Left colon (tissue), 2 donors: ENCODE data around the gene LRRC37B. TPM values are rescaled to one million over a fixed set of nuclear protein-coding genes. Genes with fewer than 3 reads are reported as not detected.
"Not testable (repeated sequence)": the region's sequence is repeated elsewhere in the genome, so short reads cannot be mapped to it uniquely, and the experiment has no call there.

Experiments used
- ATAC-seq: fragments of 200-7000 bp; cut with Tn5 transposase; one replicate; pipeline ENCODE4 v1.9.1; 2020; ENCODE audit warnings: mild to moderate bottlenecking, moderate library complexity
- DNase-seq, 2 donors: peaks; one replicate each; pipeline ENCODE4 v3.0.0-alpha.2; 2020
- intact Hi-C, 2 donors: fragments of 100-400 bp; cut with DNase I in 1 of 2; cut with micrococcal nuclease in 1 of 2; formaldehyde crosslinking; loops; one replicate each; pipeline versions ENCODE4 v1.11.2 to v1.14.0; 2022; cut with DNase I, micrococcal nuclease
- long read RNA-seq: library from polyadenylated mRNA; unstranded; transcript quantifications from one replicate; pipeline ENCODE4 v2.0.0, GENCODE V29; 2021
- total RNA-seq, 2 donors: library from RNA; stranded (reverse); fragmentation: NEBNext Ultra II Directional; extraction: Animal tissue kit (Norgen Biotek cat#: 25700); gene quantifications; one replicate each; pipeline ENCODE4 v1.2.1, GENCODE V29; 2021
- donor health status: DM: no; HTN: no; CAD: no.
- donor health status: DM: yes; HTN: yes; CAD: no.

LRRC37B gene
- total RNA-seq, result 10 to 100 TPM; 11.3 to 14.2 TPM
- long read RNA-seq, partial matches to known transcripts, result 0 of 1 reads
- long read RNA-seq, other reads (novel, unspliced or antisense), result 0 of 1 reads

GRCh38 chr17:32006957-32007462 lies at the start of gene LRRC37B:
Gene LRRC37B, plus strand, starts transcription at chr17:32007383. Its CDS starts 14,010 bp downstream, at chr17:32021393.
- intact Hi-C loops, result no loop called here
- peak; percentile 79 to 92 for DNase-seq
- ATAC-seq, result peak; percentile 94

GRCh38 chr17:31964131-31964530 lies 43.1 kb upstream of the LRRC37B start:
- ATAC-seq, DNase-seq, intact Hi-C loops: not testable (repeated sequence)

GRCh38 chr17:31967648-31968047 lies 39.5 kb upstream of the LRRC37B start:
- ATAC-seq, result no peak
- DNase-seq, result no peak
- intact Hi-C loops, result no loop called here

DNA sequence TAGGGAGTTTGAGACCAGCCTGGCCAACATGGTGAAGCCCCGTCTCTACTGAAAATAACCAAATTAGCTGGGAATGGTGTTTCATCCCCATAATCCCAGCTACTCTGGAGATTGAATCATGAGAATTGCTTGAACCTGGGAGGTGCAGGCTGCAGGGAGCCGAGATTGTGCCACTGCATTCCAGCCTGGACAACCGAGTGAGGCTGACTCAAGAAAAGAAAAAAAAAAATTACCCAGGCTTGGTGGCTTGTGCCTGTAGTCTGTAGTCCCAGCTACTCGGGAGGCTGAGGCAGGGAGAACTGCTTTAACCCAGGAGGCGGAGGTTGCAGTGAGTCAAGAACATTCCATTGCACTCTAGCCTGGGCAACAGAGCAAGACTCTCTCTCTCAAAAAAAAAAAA lies 36.8 kb upstream of the LRRC37B start:
- intact Hi-C loops, DNase-seq, ATAC-seq: not testable (repeated sequence)

DNA sequence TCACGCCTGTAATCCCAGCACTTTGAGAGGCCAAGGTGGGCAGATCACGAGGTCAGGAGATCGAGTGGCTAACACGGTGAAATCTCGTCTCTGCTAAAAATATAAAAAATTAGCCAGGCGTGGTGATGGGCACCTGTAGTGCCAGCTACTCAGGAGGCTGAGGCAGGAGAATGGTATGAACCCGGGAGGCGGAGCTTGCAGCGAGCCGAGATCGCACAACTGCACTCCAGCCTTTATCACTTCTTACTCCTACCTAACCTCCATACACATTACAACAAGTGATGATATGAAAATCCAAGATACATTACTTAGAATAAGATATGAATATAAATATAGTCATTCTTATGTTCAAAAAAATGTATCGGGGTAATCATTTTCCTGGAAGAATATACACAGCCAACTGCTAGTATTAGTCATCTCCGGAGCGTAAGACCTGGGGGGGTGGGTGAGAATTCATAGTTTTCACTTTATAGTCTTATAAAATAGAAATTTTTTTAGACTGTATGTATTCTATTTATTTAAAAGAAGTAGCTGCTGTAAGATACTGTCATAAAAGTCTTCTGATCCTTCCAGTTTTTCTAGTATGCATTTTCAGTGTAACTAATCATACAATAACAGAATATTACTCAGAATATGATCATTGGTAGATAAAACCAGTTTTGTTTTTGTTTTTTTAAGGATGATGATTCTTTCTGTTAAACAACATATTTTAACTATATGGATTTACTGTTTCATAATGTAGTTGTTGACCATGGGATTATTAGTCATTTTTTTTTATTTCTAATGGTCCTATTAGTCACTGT lies 32.7 kb upstream of the LRRC37B start:
- ATAC-seq, DNase-seq, intact Hi-C loops: not testable (repeated sequence)

DNA sequence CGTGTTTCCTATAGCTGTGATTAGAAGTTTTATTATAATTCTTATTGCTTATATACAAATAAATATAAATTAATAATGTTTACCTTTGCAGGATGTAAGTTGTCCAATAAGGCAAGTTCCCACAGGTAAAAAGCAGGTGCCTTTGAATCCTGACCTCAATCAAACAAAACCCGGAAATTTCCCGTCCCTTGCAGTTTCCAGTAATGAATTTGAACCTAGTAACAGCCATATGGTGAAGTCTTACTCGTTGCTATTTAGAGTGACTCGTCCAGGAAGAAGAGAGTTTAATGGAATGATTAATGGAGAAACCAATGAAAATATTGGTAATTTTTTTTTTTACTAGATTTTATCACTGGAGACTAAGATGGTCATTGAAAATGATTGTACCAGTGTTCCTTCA lies 31.8 kb upstream of the LRRC37B start:
- ATAC-seq, DNase-seq, intact Hi-C loops: not testable (repeated sequence)

- DNase-seq, ATAC-seq, intact Hi-C loops: not testable (repeated sequence)
Observed at GRCh38 chr17:31991821-31992220, 15.4 kb upstream of the LRRC37B start.

- intact Hi-C loops, result no loop called here
- ATAC-seq (no peak), DNase-seq (no peak)
Observed at GRCh38 chr17:31997005-31997404, 10.2 kb upstream of the LRRC37B start.

GRCh38 chr17:32007463-32008298 lies 498 bp downstream of the LRRC37B start:
- DNase-seq (peak; percentile 59 to 60), ATAC-seq (peak; percentile 70)
- intact Hi-C loops, result no loop called here

DNA sequence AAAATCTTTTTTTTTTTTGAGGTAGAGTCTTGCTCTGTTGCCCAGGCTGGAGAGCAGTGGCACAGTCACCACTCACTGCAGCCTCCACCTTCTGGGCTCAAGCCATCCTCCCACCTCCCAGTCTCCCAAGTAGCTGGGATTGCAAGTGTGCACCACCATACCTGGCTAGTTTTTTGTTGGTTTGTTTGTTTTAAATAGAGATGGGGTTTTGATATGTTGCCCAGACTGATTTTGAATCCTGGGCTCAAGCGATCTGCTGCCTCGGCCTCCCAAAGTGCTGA lies 2.0 kb downstream of the LRRC37B start:
- intact Hi-C loops, result no loop called here
- DNase-seq (no peak), ATAC-seq (no peak)

- DNase-seq (no peak), ATAC-seq (no peak)
- intact Hi-C loops, result no loop called here
Observed at GRCh38 chr17:32010114-32010513, 2.9 kb downstream of the LRRC37B start.

DNA sequence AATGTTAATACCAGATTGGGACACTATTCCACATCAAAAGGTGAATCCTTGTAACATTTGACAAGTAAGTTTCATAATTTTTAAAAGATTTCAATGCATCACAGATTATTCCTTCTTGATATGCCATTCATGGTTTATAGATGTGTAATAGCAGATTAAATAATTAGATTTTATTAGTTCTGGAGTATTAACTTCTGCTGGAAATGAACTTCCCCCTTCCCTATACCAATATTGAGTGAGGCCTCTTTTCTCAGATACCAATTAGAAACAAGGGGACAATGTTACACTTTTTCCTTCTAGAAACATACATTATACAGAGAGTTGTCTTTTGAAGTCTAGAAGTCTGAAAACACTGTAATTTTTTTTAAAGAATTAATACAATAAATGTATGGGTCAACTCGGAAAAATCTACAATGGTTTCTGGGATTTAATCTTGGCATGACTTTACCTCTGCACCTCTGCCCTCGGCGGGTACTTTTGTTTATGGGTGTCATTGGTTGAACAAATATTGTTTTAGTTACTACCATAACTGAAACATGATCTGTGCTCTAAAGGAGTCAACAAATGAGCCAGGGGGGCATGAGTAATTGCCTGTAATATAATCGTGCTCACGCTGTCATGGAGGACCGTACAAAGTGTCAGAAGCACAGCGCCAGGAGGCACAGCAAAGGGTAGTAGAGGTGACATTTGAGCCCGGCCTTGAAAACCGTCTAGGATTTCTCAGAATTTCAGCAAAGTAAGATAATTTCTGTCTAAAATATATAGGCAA lies 8.2 kb downstream of the LRRC37B start:
- intact Hi-C loops, result no loop called here
- no peak for DNase-seq
- ATAC-seq, result peak; percentile 48

DNA sequence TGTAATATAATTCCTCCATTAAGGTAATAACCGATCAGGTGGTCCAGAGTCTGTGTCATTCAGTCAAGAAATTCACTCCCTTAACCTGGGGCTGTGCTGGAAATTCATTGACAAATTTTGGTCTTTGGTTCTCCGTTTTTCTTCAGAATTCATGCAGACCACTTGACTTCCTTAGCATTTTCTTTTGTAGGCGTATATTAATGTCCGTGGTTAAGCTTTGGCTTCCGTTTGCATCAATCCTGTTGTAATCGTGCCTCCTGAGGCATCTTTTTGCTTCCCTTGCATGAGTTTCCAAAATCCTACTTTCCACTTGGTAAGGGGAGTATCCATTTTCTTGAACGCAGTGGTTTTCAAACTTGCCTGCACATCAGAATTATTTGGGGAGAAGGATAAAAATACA lies 9.0 kb downstream of the LRRC37B start:
- ATAC-seq (no peak), DNase-seq (no peak)
- intact Hi-C loops, result no loop called here

DNA sequence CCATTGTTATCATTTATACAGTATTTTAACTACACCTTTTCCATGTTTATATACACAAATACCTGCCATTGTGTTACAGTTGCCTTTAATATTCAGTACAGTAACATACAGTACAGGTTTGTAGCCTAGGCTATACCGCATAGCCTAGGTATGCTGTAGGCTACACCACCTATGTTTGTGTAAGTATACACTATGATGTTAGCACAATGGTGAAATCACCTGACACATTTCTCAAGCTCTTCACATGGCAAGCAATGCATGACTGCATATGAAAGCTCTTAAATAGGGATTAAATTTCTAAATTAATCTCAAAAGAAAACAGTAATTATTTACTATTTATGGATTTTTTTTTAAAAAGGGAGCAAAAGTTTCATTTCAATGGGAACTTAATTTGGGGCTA lies 12.0 kb downstream of the LRRC37B start:
- ATAC-seq, result no peak
- no peak for DNase-seq
- intact Hi-C loops, result no loop called here

GRCh38 chr17:32020943-32021614 lies 13.9 kb downstream of the LRRC37B start:
- intact Hi-C loops, result no loop called here
- ATAC-seq, result no peak
- no peak for DNase-seq

DNA sequence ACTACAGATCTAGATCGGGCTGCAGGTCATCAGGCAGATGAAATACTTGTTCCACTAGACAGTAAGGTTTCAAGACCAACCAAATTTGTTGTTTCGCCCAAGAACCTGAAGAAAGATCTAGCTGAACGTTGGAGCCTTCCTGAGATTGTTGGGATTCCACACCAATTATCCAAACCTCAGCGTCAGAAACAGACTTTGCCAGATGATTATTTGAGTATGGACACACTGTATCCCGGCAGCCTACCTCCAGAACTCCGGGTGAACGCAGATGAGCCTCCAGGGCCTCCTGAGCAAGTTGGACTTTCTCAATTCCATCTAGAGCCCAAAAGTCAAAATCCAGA lies 14.4 kb downstream of the LRRC37B start:
- DNase-seq (no peak), ATAC-seq (no peak)
- intact Hi-C loops, result no loop called here

DNA sequence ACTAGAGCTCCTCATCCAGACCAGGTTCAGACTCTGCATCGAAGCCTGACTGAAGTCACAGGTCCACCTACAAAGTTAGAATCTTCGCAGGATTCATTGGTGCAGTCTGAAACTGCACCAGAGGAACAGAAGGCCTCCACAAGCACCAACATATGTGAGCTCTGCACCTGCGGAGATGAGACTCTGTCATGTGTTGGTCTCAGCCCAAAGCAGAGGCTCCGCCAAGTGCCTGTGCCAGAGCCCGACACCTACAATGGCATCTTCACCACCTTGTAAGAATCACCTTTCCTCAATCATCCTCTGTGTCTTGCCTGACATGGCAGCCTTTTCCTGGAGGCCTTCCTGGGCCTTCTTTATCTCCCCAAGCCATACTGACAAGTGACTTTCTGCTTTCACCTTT lies 15.4 kb downstream of the LRRC37B start:
- intact Hi-C loops, DNase-seq, ATAC-seq: not testable (repeated sequence)

DNA sequence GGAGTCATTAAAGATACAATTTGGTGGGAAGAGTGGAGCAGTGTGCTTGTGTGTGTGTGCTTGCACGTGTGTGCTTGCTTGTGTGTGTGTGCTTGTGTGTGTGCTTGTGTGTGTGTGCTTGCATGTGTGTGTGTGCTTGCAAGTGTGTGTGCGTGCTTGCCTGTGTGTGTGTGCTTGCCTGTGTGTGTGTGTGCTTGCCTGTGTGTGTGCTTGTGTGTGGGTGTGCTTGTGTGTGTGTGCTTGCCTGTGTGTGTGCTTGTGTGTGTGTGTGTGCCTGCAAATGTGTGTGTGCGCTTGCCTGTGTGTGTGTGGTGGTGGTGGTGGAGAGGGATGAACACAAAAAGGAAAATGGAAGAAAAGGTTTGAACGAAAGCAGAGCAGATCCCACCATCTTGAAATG lies 20.1 kb downstream of the LRRC37B start:
- DNase-seq, ATAC-seq, intact Hi-C loops: not testable (repeated sequence)

- DNase-seq (no peak), ATAC-seq (no peak)
- intact Hi-C loops, result no loop called here
Observed at GRCh38 chr17:32033223-32033622, 26.0 kb downstream of the LRRC37B start.
